DOHH2 (cell line): ENCODE data around the gene SUFU.

Experiments used
- EZH2phosphoT487 ChIP-seq: fragments of 200-600 bp; sonication (generic); IDR thresholded peaks from 2 replicates; pipeline ENCODE4 v1.6.1; 2017; ENCODE audit warnings: borderline replicate concordance, mild to moderate bottlenecking, antibody characterized with exemption, low read length, moderate library complexity, mixed read lengths
- TF ChIP-seq, protein P1 (sequence below): fragments of 200-600 bp; sonication (generic); IDR thresholded peaks from one replicate; pipeline ENCODE4 v1.5.1; 2014; ENCODE audit warnings: antibody characterized with exemption, mild to moderate bottlenecking, low read depth, low read length; ENCODE audit not compliant: poor library complexity, severe bottlenecking

DNA sequence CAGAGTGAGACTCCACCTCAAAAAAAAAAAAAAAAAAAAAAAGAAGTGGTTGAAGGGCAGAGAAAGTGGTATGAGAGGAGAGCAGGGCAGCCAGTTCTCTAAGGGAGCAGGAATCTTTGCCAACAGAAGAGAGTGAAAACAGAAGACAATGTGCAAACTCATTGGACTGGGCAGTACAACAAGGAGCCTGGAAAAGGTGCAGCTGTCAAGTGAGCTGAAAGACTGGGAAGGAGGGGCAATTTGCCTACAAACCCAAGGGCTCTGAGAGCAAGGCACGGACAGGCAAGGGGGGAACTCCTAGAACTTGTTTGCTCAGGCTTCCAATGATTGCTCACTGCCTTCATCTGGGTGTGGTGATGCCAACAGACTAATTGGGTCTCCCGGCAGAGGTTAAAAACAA, 10.8 kb upstream of the SUFU start:
- TF ChIP-seq, protein P1, sequence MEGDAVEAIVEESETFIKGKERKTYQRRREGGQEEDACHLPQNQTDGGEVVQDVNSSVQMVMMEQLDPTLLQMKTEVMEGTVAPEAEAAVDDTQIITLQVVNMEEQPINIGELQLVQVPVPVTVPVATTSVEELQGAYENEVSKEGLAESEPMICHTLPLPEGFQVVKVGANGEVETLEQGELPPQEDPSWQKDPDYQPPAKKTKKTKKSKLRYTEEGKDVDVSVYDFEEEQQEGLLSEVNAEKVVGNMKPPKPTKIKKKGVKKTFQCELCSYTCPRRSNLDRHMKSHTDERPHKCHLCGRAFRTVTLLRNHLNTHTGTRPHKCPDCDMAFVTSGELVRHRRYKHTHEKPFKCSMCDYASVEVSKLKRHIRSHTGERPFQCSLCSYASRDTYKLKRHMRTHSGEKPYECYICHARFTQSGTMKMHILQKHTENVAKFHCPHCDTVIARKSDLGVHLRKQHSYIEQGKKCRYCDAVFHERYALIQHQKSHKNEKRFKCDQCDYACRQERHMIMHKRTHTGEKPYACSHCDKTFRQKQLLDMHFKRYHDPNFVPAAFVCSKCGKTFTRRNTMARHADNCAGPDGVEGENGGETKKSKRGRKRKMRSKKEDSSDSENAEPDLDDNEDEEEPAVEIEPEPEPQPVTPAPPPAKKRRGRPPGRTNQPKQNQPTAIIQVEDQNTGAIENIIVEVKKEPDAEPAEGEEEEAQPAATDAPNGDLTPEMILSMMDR: no peak
- TF ChIP-seq EZH2phosphoT487: no peak
